Measurements from ENCODE around the gene B9D2.

DNA sequence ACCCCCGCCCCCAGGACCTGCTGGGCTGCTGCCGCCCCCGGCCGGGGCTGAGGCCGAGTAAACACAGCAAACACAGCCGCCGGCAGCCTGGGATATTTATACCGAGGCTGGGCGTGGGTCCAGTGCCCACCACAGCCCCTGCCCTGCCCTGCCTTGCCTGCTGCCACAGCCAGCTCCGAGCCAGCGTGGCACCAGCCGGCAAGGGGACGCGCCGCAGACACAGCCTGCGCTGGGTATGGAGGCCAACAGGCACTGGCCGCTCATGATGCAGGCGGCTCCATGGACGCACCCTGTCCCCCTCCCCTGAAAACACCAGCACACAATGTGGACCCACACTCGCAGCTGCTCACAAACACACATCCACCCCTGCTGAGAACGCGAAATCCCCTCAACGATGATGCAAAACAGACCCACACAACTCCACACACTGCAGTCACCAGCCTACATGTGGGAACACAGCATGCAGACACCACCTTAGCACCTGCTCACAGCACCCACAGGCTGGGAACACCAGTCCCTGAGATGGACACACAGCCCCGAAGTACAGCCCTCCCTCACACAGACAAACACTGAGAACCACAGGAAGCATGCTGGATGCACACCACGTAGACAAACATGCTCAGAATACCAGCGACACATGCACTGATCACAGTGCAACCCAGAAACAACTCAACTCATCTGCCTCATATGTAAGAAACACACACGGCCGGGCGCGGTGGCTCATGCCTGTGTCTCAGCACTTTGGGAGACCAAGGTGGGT is 37.8 kb downstream of the B9D2 start:
- TF ChIP-seq, protein P1, sequence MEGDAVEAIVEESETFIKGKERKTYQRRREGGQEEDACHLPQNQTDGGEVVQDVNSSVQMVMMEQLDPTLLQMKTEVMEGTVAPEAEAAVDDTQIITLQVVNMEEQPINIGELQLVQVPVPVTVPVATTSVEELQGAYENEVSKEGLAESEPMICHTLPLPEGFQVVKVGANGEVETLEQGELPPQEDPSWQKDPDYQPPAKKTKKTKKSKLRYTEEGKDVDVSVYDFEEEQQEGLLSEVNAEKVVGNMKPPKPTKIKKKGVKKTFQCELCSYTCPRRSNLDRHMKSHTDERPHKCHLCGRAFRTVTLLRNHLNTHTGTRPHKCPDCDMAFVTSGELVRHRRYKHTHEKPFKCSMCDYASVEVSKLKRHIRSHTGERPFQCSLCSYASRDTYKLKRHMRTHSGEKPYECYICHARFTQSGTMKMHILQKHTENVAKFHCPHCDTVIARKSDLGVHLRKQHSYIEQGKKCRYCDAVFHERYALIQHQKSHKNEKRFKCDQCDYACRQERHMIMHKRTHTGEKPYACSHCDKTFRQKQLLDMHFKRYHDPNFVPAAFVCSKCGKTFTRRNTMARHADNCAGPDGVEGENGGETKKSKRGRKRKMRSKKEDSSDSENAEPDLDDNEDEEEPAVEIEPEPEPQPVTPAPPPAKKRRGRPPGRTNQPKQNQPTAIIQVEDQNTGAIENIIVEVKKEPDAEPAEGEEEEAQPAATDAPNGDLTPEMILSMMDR (IDR thresholded peaks at IDR 0.05), result no peak
- no peak for TF ChIP-seq POLR2A (IDR thresholded peaks at IDR 0.05)
